PFSK-1 (cell line): Measurements from ENCODE around the gene LEMD2.

ENCODE experiments used
- FOXP2 ChIP-seq: optimal IDR thresholded peaks from 2 replicates; pipeline ENCODE3; 2011; ENCODE audit warnings: borderline replicate concordance, control low read depth, inconsistent platforms; ENCODE audit not compliant: insufficient read depth; ENCODE audit errors: extremely low read length, extremely low read depth
- POLR2AphosphoS5 ChIP-seq: IDR thresholded peaks from 2 replicates; pipeline ENCODE4 v1.6.1; 2012; ENCODE audit warnings: low read depth, mild to moderate bottlenecking, control low read depth, low read length, moderate library complexity
- SIN3A ChIP-seq: IDR thresholded peaks from 2 replicates; pipeline ENCODE4 v1.6.1; 2012; ENCODE audit warnings: mild to moderate bottlenecking, low read length, moderate library complexity, borderline replicate concordance; ENCODE audit not compliant: insufficient read depth
- TAF1 ChIP-seq: IDR thresholded peaks from 2 replicates; pipeline ENCODE4 v1.6.1; 2012; ENCODE audit warnings: low read length, control low read depth, borderline replicate concordance; ENCODE audit not compliant: insufficient read depth
- TF ChIP-seq, protein P1 (sequence below), 2 experiments: IDR thresholded peaks; 2 replicates each; pipeline versions ENCODE4 v1.6.1 to v1.8.0; 2011 to 2012; ENCODE audit warnings: low read depth in 2 of 2, low read length in 2 of 2, control low read depth in 1 of 2, inconsistent platforms in 1 of 2, mild to moderate bottlenecking in 1 of 2, moderate library complexity in 1 of 2; ENCODE audit not compliant: insufficient read depth in 1 of 2

LEMD2 gene

DNA sequence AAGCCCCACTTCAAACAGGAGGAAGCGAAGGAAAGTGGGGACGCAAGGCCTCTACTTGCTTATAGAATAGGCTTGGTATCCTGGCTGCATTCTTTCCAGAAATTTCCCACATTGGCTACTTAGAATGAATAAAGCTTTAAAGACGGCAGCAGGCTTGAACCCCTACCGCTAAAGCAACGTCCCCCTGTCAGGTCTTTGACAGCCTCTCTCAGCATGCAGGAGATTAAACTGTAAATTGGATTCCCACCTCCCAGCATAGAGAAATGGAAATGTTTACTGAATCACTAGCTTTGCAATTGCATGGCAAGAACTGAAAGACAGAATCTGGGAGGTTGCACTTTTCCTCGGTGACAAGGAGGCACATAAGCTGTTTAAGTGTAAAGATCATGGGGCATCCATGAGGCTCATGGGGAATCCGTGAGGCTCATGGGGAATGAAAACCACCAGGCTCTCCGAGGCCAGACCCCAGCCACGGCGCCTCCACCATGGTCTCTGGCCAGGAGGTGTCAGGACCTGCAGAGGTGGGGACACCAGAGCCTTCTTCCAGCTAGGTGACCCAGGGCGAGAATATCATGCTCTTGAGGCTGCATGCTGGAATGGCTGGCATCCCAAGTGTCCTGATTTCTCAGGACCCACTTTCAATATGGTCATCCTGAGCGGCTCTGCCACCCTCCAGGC, 10.3 kb downstream of the LEMD2 start:
- no peak for TF ChIP-seq TAF1
- TF ChIP-seq, protein P1, sequence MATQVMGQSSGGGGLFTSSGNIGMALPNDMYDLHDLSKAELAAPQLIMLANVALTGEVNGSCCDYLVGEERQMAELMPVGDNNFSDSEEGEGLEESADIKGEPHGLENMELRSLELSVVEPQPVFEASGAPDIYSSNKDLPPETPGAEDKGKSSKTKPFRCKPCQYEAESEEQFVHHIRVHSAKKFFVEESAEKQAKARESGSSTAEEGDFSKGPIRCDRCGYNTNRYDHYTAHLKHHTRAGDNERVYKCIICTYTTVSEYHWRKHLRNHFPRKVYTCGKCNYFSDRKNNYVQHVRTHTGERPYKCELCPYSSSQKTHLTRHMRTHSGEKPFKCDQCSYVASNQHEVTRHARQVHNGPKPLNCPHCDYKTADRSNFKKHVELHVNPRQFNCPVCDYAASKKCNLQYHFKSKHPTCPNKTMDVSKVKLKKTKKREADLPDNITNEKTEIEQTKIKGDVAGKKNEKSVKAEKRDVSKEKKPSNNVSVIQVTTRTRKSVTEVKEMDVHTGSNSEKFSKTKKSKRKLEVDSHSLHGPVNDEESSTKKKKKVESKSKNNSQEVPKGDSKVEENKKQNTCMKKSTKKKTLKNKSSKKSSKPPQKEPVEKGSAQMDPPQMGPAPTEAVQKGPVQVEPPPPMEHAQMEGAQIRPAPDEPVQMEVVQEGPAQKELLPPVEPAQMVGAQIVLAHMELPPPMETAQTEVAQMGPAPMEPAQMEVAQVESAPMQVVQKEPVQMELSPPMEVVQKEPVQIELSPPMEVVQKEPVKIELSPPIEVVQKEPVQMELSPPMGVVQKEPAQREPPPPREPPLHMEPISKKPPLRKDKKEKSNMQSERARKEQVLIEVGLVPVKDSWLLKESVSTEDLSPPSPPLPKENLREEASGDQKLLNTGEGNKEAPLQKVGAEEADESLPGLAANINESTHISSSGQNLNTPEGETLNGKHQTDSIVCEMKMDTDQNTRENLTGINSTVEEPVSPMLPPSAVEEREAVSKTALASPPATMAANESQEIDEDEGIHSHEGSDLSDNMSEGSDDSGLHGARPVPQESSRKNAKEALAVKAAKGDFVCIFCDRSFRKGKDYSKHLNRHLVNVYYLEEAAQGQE (IDR thresholded peaks at IDR 0.05; ENCODE audit: insufficient read depth in 1 of 2, low read depth in 2 of 2, low read length in 2 of 2), result no peak

DNA sequence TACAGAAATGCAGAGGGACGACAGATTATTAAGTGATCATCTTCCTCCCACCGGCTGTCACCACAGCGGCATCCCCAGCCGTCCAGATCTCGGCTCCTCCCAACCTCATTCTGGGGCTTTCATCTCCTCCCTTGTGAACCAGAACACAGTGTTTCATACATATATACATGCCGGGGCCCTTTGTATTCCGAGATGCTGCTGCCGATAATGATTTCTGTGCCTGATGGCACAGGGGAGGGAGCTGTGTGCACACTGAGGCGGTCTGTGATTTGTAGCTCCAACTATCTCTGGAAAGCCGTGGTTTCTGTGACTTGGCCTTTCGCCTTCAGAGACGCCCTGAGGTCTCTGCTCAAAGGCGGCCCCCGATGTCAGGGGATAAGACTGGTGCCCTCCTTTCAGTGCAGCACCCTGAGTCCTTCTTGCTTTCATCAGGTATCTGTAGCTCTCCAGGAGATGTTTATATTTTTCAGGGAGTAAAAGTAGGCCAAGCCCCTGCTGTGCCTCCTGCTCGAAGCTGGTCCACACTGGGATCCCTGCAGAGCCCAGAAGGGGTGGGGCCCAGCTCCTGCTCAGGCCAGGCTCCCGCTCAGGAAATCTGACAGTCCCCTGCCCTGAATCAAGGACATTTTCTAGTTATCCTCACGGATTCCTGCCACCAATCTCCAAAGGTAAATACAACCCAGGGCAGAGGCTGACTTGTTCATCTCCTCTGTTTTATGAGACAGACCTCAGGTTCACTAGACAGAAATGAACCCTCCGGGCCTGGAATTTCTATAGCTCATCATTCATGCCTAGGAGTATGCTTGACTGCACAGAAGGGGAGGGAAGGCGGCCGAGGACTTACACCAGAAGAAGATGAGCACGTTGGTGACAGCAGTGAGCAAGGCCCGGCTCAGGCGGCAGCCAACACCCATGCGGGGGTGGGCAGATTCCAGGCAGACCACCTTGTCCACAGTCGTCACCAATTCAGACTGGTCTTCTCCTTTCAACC, 11.2 kb downstream of the LEMD2 start:
- TF ChIP-seq FOXP2, result no peak
- no peak for TF ChIP-seq TAF1

DNA sequence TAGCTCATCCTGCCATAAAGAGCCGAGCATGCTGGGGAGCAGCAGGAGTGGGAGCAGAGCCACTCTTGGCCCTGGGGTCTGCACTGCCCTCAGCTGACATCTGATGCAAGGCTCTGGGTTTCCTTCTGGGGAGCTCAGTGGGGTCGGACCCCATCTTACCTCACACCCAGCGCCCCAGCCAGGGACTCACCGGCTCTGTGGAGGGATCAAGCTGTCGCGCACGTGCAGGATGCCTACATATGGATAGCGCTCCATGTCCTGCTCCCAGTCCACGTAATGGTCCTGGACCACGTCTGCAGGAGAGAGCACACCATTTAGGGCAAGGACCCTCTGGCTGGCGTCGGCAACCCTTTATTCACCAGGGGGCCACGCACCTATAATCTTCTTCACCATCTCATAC, 12.2 kb downstream of the LEMD2 start:
- no peak for TF ChIP-seq TAF1
- no peak for TF ChIP-seq POLR2AphosphoS5
- TF ChIP-seq, protein P1 (IDR thresholded peaks at IDR 0.05; ENCODE audit: insufficient read depth in 1 of 2, low read depth in 2 of 2, low read length in 2 of 2), result no peak
- TF ChIP-seq SIN3A, result no peak
- TF ChIP-seq FOXP2, result no peak

DNA sequence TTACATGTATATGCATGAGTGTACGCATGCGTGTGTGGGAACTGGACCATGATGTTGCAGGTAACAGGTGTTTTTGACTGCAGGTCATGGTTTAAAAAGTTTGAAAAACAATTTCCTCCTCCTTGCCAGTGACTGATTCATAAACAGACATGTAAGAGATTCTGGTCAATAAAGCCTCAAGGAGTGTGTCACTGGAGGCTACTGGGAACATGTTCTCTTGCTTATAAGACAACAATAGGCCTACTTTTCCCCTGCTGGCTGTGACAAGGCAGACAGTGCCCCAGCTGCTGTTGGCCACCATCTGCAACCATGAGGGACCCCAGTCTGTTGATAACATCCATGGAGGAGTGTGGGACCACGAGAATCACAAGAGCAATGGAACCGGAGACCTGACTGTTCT, 12.7 kb downstream of the LEMD2 start:
- no peak for TF ChIP-seq POLR2AphosphoS5
- TF ChIP-seq FOXP2, result no peak
- TF ChIP-seq SIN3A, result no peak

DNA sequence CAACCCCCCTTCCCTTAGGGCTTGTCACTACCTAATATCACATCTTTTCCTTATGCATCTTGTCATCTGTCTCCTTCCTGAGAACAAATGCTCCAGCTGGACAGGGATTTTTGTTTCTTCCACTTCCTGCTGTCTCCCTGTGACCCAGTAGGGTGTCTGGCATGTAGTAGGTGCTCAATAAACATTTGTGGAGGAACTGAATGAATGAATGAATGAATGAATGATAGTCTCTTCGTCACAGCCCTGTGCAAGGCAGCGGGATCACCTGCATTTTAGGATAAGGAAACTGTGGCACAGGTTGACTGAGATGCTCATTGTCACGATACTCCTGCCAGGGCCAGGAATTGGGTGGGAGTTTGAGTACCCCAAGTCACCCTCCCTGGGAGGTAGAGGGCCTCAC, 14.2 kb downstream of the LEMD2 start:
- TF ChIP-seq POLR2AphosphoS5 (no peak), TAF1 (no peak), FOXP2 (no peak), SIN3A (no peak)
- TF ChIP-seq, protein P1 (IDR thresholded peaks at IDR 0.05; ENCODE audit: insufficient read depth in 1 of 2, low read depth in 2 of 2, low read length in 2 of 2), result no peak

DNA sequence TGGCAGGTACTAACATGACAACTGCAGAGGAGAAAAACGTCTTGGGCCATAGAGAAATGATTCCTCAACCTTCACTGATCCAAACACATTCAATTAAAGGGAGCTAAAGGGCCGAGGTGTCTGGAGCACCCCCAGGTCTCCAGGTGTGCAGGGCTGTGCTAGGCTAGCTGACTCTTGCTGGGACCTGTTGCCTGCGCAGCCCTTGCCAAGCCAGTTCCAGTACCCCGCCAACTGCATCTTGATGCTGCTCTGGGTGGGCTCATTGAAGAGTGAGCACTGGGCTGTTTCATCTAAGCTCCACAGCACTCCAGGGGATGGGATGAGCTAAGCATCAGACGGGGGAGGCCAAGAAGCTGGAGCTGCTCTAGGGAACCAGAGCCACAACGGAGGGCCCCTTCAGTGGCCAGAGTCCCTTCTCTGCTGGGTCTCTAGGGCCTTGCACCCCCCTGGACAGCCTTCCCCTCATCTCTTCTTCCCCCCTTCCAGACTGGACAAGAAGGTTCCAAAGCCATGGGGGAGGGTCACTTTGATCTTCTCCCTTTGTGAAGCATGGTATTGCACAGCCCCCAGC, 15.9 kb downstream of the LEMD2 start:
- TF ChIP-seq, protein P1 (IDR thresholded peaks at IDR 0.05; ENCODE audit: insufficient read depth in 1 of 2, low read depth in 2 of 2, low read length in 2 of 2), result no peak
- TF ChIP-seq SIN3A, result no peak
- no peak for TF ChIP-seq TAF1
- TF ChIP-seq FOXP2, result no peak
